NCI-H128 (cell line): ENCODE measurements around the gene CD22.

Source experiments
- DNase-seq: peaks from one replicate; lab custom pipeline; 2025; ENCODE audit not compliant: unreplicated experiment; lab: John Stamatoyannopoulos, UW

The CD22 gene

DNA sequence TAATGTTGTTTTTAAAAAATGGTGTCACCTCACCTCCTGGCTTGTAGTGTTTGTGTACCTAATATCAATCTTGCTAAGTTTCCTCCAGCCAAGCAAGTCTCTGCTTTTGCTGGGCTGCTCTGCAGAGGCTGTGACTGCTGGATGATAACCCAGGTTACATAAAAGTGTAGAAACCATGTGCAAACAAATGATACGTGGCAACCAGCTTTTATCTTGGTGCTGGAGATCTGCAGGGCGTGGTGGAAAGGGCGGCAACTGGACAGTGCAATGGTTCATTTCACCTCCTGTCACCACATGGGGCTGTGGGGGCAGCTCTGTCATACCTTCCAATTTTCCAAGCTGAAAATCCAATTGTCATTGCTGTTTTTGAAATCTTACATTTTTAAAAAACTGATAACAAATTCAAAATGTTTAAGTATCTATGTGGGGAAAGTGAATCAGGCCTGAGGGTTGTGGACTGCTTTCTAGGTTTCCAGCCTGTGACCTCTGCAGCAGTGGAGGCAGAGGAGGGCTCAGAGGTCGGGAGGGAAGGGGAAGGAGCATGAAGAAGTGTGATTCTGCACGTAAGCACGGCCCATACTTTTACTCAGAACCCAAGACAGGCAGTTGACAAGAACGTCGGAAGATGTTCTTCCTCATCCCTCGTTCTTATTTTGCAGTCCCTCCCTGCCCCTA is 51.6 kb downstream of the CD22 start:
- no peak for DNase-seq

DNA sequence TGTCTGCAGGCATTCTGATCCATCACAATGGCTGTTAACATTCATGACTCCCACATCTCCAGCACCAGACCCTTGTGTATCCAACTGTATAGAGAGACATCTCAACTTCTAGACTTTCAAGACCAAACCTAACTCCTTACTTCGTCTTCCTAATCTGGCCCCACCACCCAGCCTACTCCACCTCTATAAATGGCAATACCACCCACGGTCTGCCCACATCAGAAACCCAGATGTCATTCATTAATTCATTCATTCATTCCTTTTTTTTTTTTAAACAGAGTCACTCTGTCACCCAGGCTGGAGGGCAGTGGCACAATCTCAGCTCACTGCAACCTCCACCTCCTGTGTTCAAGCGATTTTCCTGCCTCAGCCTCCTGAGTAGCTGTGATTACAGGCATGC is 52.3 kb downstream of the CD22 start:
- DNase-seq = no peak

DNA sequence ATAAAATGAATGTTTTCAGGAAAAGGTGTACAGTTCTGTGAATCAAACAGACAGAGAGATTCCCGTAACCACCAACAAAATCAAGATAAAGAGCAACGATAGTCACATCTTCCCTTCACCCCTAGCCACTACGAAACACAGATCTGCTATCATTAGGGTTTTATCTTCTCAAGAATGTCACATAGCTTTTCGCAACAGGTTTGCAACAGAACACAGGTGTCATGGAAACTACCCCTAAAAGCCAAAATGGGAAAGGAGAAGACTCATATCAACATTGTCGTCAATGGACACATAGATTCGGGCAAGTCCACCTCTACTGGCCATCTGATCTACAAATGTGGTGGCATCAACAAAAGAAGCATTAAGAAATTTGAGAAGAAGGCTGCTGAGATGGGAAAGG is 52.9 kb downstream of the CD22 start:
- DNase-seq = no peak

DNA sequence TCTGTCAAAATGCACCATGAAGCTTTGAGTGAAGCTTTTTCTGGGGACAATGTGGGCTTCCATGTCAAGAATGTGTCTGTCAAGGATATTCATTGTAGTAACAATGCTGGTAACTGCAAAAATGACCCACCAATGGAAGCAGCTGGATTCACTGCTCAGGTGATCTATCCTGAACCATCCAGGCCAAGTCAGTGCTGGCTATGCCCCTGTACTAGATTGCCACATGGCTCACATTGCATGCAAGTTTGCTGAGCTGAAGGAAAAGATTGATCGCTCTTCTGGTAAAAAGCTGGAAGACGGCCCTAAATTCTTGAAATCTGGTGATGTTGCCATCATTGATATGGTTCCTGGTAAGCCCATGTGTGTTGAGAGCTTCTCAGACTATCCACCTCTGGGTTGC is 54.5 kb downstream of the CD22 start:
- DNase-seq = no peak

DNA sequence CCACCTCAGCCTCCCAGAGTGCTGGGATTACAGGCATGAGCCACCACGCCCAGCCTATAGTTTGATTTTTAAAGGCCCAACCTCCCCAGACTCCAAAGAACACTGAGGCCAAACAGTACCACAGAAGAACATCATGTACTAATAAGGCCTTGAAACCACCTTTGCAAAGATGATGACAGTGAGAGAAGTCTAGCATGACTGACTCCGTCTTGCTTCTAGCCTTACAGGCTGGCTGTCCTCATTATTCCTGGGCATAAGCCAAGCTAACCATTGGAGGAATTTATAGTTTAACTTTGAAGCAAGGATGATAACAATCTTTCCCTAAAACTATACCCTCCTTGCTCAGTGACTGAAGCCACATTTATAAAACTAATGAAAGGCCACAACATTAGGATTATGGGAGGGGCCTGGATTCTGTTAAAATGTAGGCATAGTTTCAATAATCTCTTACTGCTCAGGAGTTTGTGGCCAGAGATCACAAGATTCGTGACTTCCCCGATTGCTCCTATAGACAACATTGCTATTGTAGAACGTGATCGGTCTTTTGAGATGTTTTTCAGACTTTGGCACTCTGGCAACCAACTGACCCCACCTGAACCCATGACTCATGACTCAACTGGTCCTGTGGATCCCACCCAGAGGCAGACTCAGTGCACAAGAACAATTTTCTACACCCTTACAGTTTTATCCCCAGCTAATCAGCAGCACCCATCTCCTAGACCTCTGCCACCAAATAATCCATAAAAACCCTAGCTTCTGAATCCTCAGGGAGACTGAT is 59.5 kb downstream of the CD22 start:
- no peak for DNase-seq

DNA sequence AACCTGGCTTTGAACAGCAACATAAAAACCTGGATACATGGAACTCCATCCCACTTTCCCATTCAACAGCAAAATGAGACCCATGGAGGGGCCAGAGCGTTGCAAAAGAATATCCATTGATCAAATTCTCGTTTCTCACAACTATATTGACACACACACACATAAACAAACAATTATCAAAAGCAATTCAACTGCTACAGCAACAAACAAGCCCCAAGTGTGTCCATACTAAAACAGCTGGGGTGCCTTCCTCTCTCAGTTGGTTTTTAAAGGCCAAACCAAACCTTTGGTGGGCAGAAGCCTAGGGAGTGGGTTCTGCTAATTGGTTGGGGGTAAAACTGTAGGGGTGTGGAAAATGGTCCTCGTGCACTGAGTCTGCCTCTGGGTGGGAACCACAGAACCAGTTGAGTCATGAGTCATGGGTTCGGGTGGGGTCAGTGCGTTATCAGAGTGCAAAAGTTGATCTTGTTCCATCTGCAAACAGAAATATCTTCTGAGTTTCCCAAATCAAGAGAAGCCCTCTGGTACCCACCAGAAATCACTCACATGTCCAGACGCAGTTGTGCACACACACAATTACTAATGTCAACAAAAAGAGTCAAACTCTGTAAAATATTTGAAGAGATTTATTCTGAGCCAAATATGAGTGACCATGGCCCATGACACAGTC is 60.3 kb downstream of the CD22 start:
- DNase-seq = no peak

DNA sequence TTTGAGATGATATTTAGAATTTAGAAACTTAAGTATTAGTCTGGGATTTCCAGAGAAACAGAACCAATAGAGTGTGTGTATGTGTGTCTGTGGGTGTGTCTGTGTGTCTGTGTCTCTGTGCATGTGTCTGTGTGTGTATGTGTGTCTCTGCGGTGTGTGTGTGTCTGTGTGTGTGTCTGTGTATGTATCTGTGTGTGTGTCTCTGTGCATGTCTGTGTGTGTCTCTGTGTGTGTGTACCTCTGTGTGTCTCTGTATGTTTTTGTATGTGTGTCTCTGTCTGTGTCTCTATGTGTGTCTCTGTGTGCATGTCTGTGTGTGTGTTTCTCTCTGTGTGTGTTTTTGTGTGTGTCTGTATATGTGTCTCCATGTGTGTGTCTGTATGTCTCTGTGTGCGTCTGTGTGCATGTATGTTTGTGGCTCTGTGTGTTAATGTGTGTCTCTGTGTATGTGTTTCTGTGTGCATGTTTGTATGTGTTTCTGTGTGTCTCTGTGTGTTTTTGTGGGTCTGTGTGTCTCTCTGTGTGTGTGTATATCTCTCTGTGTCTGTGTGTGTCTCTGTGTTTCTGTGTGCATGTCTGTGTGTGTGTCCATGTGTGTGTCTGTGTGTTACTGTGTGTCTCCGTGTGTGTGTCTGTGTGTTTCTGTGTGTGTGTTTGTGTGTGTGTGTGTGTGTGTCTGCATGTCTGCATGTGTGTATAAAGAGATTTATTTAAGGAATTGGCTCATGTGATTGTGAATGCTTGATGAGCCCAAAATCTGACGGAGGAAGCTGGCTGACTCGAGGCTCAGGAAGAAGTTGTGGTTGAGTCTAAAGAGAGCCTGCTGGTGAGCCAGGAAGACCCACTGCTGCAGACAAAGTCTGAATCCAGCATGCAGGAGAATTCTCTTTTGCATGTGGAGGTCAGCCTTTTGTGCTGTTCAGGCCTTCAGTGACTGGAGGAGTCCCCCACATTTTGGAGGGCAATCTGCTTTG is 64.0 kb downstream of the CD22 start:
- no peak for DNase-seq

DNA sequence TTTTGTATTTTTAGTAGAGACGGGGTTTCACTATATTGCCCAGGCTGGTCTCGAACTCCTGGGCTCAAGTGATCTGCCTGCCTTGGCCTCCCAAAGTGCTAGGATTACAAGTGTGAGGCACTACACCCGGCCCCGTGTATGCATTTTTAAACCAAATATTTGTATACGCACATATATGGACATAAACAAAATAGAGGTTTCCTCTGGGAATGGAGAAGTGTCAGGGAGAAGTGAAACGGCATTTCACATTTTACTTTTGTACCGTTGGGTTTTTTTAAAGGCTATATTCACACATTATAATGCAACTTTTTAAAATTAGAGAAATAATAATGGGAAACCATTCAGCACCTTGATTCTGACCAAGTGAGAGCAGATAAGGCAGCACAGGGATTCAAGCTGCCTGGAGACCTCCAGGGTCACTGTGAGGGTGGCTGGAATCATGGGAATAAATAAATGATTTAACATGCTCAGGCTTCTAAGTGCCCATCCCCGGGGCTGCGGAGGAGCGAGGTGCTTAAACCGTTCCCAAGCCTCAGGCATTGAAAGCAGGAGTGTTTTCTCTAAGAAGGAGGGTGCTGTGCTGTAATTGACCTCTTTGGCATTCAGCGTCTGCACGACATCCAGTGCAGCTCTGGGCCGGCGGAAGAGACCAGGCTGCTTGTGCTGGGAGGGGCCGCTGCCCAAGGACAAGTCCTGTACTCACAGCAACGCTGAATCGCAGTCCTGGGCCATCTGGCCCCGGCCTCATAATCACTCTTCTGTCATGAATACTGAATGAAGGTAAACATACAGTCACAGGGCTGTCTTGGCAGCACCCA is 66.6 kb downstream of the CD22 start:
- no peak for DNase-seq

DNA sequence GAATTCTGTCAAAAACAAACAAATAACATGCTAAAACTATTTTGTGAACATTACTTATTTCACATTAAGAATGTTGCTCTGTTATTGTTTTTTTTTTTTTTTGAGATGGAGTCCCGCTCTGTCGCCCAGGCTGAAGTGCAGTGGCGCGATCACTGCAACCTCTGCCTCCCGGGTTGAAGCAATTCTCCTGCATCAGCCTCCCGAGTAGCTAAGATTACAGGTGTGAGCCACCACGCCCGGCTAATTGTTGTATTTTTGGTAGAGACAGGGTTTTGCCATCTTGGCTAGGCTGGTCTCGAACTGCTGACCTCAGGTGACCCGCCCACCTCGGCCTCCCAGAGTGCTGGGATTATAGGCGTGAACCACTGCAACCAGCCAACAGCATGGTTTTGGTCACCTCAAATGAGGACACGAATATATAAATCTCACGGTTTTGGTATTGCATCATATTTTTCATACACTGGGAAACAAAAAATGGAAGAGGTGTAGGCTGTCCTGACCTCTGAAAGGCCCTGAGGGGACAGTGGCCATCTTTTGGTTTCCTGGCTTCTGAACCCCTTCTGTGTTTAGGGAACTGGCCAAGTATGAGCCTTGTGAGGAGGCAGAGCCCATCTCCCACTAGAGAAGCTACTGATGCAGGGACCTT is 67.4 kb downstream of the CD22 start:
- DNase-seq = no peak
